ENCODE measurements around the gene LASP1.
"Not testable (repeated sequence)": the region's sequence is repeated elsewhere in the genome, so short reads cannot be mapped to it uniquely, and the experiment has no call there.

LASP1 gene

DNA sequence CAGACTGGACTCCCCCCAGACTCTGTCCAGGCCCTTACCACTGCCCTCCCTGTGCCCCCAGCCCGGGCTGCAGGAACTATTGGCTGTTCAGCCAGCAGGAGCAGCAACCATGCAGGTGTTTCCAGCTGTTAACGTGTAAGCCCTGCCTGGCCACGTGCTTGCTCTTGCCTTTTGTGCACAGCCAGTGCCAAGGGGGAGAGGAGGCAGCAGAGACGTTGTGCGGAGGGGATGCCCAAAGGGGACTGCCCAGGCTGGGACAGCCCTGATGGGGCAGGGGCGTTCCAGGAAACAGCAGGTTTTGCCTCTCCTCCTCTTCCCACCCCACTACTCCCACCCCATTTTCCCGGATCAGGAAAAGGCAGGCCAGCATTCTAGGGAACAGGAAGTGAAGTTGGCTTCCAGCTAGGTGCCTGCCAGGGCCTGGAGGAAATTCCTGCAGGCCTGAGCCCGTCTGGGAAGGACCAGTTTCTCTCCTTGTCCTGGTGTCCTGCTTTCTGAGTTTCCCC is 38.9 kb downstream of the LASP1 start:
- no peak for DNase-seq (ENCODE audit: low read depth, low spot score)

DNA sequence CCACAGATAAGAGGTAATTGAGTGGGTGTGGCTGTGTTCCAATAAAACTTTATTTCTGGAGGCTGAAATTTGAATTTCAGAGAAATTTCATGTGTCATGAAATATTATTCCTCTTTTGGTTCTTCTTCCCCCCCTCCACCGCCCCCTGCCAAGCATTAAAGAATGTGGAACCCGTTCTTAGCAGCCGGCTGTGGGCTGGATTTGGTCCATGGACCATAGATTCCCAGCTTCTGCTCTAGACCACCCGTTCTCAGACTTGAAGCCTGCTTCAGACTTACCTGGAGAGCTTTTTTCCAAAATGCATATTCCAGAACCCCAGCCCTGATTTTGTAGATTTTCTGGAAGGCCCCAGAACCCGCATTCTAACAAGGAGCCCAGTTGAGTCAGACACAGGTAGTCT is 40.5 kb downstream of the LASP1 start:
- no peak for DNase-seq (ENCODE audit: low read depth, low spot score)

DNA sequence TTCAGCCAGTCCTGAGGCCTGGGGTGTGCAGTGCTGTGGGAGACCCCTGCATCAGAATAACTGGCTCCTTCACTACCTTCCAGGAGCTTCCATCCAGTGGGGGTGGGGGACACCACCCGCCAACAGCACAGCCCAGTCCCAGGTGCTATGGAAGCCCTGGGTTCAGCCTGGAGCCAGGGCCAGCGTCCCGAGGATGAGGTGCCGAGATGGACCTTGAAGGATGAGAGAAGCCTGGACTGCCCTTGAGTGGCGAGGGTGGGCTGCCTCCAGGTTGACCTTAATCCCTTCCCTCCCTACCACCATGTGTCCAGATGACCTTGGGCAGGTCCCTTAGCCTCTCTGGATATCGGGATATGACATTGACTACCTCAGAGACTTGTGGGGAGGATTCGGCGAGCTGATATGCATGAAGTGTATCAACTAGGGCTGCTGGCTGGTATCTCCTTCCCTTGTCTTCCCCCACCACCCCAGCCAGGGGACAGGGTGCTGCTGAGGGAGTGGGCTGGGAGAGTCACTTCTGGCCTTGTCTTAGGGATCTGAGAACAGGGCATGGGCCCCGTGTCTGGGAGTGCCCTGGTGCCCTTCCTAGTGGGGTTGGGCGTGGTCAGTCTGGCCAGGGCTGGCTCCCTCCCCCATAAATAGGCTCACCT is 41.3 kb downstream of the LASP1 start:
- no peak for DNase-seq (ENCODE audit: low read depth, low spot score)

DNA sequence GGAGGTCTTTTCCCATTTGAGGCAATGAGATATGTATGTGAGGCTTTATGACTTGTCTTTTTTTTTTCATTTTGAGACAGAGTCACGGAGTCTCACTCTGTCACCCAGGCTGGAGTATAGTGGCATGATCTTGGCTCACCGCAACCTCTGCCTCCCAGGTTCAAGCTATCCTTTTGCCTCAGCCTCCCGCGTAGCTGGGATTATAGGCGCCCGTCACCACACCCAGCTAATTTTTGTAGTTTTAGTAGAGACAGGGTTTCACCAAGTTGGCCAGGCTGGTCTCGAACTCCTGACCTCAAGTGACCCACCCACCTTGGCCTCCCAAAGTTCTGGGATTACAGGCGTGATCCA is 41.8 kb downstream of the LASP1 start:
- DNase-seq (ENCODE audit: low read depth, low spot score): not testable (repeated sequence)

DNA sequence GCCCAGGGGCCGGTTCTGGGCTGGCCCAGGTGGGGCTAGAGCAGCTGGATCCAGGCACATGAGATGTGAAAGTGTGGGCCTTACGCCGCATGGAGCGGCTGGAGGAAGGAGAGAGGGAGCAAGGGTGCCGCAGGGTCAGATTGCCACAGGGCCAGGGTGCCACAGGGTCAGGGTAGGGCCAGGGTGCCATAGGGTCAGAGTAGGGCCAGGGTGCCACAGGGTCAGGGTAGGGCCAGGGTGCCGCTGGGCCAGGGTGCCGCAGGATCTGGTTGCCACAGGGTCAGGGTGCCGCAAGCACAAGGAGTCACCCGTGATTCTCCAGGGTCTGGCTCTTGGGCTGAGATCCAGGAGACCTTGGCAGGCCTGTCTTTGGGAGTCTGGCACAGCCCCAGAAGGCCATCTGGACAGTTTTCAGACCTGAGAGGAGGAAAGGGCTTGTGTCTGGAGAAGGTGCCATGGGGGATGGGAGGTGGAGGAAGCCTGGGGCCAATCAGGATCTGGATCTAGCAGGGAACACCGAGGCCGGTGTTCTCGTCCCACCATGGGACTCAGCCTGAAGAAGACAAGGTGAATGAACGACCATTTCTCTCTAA is 42.5 kb downstream of the LASP1 start:
- no peak for DNase-seq (ENCODE audit: low read depth, low spot score)

DNA sequence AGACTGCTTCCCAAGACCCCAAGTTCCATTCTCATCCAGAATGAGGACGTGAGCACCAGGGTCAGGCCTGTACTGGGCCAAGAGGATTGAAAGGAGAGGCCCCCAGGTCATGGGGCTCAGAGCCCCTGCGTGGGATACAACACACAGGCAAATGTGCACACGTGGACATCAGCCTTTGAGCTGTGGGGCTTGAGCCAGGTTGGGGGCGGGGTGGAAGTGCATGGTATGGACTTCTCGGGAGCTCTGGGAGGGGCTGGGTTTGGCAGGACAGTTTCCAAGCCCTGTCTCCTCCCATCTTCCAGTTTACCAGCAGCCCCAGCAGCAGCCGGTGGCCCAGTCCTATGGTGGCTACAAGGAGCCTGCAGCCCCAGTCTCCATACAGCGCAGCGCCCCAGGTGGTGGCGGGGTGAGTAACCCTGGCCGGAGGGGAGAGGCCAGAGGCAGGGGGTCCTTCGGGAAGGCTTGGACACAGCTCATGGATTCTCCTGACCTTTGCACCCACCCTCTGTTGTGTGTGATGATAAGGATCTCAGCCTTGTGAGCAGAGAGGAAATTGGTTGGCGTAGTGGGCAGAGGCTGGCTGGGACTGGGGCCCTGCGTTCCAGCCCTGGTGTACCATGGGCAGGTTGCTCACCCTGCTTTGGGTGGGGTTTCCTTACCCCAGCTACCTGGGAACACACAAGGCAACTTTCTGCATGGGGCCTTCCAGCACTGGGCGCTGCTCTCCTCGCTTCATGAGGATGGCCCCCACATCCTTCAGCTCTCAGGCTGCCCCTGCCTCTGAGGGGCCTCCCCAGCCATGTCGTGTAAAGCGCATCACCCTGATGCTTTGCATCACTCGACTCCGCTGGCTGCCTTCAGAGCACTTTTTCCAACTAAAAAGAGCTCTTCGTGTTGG is 45.1 kb downstream of the LASP1 start:
- DNase-seq (ENCODE audit: low read depth, low spot score): no peak

DNA sequence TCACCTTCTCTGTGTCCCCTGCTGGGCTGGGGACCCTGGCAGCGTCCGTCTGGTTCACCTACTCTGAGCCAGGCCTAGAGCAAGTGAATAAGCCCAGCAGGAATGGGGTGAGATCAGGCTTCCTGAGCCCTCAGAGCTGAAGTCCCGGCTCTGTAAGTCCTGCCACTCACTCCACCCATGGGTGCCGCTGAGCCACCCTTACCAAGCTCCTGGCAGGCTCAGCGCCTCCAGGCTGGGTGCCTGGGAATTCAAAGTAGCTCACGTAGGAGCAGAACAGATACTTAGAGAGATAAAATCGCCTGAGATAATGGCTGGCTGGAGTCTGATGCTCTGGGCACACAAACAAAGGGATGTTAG is 45.8 kb downstream of the LASP1 start:
- no peak for DNase-seq (ENCODE audit: low read depth, low spot score)

DNA sequence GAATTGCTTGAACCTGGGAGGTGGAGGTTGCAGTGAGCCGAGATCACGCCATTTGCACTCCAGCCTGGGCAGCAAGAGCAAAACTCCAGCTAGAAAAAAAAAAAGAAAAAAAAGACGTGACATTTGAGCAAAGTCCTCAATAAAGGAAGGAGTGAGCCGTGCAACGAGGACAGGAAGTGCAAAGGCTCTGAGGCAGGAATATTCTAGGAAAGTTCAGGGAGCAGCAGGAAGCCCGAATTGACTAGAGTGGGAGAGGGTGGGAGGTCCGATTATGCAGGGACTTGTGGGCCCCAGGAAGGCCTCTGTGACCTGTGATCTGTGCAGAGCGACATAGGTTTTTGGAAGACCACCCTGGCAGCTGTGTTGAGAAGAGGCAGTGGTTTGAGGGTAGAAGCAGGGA is 46.9 kb downstream of the LASP1 start:
- no peak for DNase-seq (ENCODE audit: low read depth, low spot score)

DNA sequence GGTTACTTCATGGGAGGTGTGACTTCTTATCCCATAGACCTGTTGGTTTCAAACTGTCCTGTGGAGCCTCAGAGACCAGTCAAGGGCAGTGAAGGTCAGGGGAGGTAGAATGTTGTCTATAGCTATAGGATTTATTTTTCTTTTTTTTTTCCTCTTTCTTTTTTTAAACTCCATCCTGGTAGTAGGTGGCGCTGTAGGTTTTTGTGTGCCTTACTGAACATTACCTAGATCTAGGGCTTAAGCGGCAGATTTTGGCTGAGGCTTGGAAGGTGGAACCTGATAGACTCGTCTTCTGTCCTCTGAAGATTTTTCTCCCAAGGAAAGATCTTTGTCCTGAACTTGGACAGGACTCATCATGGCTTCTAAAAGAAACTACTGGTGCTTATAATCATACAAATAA is 47.4 kb downstream of the LASP1 start:
- no peak for DNase-seq (ENCODE audit: low read depth, low spot score)

DNA sequence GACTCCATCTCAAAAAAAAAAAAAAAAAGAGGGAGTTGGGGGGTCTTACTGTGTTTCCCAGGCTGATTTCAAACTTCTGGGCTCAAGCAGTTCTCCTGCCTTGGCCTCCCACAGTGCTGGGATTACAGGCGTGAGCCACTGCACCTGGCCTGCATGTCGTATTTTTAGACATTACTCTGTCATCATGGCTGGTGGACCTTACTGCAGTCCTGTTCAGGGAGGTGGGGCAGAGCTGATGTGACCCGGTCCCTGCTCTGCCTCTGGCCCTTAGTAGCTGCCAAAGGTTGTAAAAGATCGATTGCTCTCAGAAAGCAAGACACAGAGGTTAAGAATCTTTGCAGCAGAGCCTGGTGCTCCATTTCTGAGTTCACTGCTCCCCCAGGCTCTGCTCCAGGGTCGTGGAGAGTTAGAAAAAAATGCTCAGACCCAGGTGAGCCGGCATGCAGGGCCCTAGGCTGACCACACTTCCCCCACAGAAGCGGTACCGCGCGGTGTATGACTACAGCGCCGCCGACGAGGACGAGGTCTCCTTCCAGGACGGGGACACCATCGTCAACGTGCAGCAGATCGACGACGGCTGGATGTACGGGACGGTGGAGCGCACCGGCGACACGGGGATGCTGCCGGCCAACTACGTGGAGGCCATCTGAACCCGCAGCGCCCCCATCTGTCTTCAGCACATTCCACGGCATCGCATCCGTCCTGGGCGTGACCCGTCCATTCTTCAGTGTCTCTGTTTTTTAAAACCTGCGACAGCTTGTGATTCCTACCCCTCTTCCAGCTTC is 48.5 kb downstream of the LASP1 start:
- no peak for DNase-seq (ENCODE audit: low read depth, low spot score)

DNA sequence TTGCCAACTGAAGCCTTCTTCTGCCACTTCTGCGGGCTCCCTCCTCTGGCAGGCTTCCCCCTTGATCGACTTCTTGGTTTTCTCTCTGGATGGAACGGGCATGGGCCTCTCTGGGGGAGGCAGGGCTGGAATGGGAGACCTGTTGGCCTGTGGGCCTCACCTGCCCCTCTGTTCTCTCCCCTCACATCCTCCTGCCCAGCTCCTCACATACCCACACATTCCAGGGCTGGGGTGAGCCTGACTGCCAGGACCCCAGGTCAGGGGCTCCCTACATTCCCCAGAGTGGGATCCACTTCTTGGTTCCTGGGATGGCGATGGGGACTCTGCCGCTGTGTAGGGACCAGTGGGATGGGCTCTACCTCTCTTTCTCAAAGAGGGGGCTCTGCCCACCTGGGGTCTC is 49.1 kb downstream of the LASP1 start:
- no peak for DNase-seq (ENCODE audit: low read depth, low spot score)

DNA sequence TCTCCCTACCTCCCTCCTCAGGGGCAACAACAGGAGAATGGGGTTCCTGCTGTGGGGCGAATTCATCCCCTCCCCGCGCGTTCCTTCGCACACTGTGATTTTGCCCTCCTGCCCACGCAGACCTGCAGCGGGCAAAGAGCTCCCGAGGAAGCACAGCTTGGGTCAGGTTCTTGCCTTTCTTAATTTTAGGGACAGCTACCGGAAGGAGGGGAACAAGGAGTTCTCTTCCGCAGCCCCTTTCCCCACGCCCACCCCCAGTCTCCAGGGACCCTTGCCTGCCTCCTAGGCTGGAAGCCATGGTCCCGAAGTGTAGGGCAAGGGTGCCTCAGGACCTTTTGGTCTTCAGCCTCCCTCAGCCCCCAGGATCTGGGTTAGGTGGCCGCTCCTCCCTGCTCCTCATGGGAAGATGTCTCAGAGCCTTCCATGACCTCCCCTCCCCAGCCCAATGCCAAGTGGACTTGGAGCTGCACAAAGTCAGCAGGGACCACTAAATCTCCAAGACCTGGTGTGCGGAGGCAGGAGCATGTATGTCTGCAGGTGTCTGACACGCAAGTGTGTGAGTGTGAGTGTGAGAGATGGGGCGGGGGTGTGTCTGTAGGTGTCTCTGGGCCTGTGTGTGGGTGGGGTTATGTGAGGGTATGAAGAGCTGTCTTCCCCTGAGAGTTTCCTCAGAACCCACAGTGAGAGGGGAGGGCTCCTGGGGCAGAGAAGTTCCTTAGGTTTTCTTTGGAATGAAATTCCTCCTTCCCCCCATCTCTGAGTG is 49.6 kb downstream of the LASP1 start:
- DNase-seq (ENCODE audit: low read depth, low spot score): no peak

DNA sequence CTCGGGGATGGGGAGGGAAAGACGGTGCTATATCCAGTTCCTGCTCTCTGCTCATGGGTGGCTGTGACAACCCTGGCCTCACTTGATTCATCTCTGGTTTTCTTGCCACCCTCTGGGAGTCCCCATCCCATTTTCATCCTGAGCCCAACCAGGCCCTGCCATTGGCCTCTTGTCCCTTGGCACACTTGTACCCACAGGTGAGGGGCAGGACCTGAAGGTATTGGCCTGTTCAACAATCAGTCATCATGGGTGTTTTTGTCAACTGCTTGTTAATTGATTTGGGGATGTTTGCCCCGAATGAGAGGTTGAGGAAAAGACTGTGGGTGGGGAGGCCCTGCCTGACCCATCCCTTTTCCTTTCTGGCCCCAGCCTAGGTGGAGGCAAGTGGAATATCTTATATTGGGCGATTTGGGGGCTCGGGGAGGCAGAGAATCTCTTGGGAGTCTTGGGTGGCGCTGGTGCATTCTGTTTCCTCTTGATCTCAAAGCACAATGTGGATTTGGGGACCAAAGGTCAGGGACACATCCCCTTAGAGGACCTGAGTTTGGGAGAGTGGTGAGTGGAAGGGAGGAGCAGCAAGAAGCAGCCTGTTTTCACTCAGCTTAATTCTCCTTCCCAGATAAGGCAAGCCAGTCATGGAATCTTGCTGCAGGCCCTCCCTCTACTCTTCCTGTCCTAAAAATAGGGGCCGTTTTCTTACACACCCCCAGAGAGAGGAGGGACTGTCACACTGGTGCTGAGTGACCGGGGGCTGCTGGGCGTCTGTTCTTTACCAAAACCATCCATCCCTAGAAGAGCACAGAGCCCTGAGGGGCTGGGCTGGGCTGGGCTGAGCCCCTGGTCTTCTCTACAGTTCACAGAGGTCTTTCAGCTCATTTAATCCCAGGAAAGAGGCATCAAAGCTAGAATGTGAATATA is 50.8 kb downstream of the LASP1 start:
- DNase-seq (ENCODE audit: low read depth, low spot score): no peak

DNA sequence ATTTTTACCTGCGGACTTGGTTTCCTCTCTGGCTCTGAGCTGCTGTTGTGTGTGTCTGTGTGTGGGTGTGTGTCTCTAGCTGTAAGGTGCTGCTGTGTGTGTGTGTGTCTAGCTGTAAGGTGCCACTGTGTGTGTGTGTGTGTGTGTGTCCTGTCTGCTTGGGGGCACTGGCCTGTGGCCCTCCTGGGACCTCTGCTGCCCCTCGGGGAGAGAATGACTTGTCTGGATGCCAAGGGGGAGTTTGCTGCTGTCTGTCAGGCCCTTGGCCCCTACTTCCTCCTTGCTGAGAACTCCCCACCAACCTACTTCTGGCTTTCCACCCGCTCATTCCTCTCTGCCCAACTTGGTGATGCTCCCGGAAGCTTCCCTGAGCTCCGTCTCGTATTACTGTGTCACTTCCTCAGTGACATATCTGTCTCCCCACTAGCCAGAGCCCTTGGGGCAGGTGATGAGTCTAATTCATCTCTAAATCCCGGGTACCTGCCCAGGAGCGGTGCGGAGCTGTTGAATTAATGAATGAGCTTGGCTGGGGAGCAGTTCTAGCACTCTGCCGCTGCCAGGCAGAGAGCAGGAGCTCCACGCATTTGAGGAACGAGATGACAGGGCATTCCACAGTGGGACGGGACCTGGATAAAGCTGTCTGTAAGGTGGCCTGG is 52.0 kb downstream of the LASP1 start:
- DNase-seq (ENCODE audit: low read depth, low spot score): no peak

DNA sequence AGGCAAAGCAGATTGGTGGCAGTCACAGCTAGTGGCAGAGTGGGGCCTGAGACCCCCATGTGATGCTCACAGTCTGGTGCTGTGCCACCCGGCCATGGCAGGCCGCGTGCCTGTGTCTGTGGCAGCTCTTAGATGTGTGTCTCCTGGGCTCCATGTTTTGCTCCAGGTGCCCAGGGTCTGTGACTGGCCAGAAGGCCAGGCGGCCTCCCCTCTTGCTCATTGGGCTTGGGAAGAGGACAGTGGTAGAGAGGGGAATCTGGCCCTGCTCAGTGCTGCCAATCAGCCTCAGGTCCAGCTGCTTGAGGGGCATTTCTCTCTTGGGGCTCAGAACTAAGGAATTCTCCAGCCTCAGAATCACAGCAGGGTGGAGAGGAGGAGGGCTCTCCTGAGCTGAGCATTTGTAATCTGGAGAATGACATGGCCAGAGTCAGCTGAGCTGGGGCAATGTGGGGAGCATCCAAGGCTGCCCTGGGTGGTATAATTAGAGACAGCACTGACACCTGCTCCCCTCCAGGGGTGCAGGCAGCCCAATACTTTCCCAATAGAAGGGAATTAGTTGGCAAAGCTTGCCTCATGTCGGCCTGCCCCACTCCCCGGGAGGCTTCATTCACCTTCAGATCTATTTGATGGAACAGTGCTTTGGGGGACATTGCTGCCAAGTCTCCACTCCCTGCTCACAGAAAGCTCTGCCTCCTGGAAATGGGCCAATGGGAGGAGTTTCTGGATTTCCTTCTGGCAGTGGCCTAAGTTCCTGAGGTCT is 52.9 kb downstream of the LASP1 start:
- peak; percentile 22 for DNase-seq (ENCODE audit: low read depth, low spot score)

DNA sequence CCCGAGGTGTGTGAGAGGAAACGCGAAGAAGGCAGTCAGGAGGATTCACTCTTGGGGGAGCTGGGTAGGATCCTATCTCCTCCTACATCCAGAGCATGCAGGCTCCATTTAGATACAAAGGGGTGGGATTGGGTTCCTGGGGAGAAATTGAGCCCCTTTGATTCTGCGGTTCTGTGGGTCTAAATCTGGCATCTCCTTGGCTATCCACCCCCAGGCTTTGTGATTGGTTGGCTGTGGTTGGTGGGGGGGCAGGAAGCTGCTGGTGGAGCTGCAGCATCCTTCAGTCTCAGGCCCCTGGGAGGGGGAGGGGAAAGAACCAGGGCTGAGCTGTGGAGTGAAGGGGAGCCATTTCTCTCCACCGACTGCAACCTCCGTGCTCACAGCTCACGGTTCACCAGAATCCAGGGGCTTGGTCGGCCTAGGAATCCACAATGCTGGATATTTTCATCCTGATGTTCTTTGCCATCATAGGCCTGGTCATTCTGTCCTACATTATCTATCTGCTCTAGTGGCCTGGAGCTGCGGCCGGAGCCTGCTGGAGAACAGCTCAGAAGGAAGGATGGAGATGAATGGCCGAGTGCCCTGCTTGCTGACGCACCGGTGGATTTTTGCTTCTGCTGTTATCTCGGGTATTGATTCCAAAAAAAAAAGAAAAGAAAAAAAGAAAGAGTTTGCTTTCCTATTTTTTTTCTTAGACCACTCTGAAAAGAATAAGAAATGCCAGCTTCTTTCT is 55.6 kb downstream of the LASP1 start, which contains the start of gene LASP1NB:
Gene LASP1NB (plus strand): TSS at position 352 of the 733 bp plus-strand sequence.
- DNase-seq (ENCODE audit: low read depth, low spot score): no peak

DNA sequence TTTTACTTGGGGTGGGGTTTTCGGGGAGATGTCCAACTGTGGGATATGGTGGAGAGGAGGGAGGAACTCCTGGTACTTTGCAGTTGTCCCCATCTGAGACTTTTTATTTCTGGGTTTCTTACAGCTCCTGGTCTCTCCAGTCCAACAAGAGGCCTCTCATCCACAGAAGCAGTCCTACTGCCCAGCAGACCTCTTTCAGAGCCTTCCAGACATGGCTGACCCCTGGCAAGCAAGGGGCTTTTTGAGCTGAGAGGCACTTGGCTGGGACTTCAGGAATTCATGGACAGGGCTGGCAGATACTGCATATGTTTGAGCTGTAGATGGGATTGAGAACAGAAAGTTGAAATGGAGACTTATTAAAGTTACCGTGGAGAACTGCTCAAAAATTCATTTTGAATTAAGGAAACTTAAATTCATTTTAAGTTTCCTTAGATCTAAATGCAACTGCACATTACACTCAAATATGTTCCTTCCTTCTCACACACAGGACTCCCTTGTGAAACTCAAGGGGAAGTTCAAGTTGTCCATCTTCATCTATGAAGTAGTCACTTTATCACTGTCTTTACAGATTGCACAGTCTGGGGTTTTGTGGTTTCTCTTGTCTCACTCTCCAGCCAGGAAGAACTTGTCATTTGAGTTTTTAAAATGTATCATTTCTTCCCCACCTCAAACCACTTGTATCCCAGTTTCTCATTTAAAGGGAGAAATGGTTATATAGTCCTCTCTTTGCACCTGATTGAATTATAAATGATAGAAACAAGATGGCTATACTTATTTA is 56.6 kb downstream of the LASP1 start:
- no peak for DNase-seq (ENCODE audit: low read depth, low spot score)
